Activated B cell treated with CpG ODN at 0.5 μM for 24 hours (primary cell): ENCODE measurements around the gene MAT1A. TPM values are rescaled to one million over a fixed set of nuclear protein-coding genes. Genes with fewer than 3 reads are reported as not detected.

Experiments
- ATAC-seq: fragments of 200-7000 bp; cut with Tn5 transposase; one replicate; pipeline ENCODE4 v1.10.0; 2021; ENCODE audit warnings: low read depth, mild to moderate bottlenecking, moderate library complexity
- CTCF ChIA-PET: fragments of 350-600 bp; sonication (Branson Sonifier 250); formaldehyde crosslinking; loops from one replicate; lab custom pipeline; 2021; ENCODE audit warnings: antibody characterized with exemption; lab: Charles Lee
- POLR2A ChIA-PET: fragments of 350-600 bp; sonication (Branson Sonifier 250); formaldehyde crosslinking; loops from one replicate; lab custom pipeline; 2021; ENCODE audit warnings: antibody characterized with exemption; lab: Charles Lee
- DNase-seq: peaks from one replicate; pipeline ENCODE4 v3.0.0; 2022
- H3K27ac Mint-ChIP-seq: one replicate; pipeline ENCODE4 v1.8.0; 2020; ENCODE audit warnings: mixed read lengths
- H3K27me3 Mint-ChIP-seq: one replicate; pipeline ENCODE4 v1.8.0; 2021; ENCODE audit warnings: mixed read lengths
- H3K36me3 Mint-ChIP-seq: one replicate; pipeline ENCODE4 v1.8.0; 2021; ENCODE audit warnings: low read depth, mixed read lengths
- H3K4me1 Mint-ChIP-seq: one replicate; pipeline ENCODE4 v1.8.0; 2021; ENCODE audit warnings: mixed read lengths
- H3K4me3 Mint-ChIP-seq: one replicate; pipeline ENCODE4 v1.8.0; 2020; ENCODE audit warnings: mild to moderate bottlenecking, mixed read lengths
- H3K9me3 Mint-ChIP-seq: one replicate; pipeline ENCODE4 v1.8.0; 2020; ENCODE audit warnings: mixed read lengths
- intact Hi-C: fragments of 100-400 bp; cut with micrococcal nuclease; formaldehyde crosslinking; loops from one replicate; pipeline ENCODE4 v1.15.1; 2024
- total RNA-seq: library from RNA; stranded (reverse); gene quantifications from 2 replicates; pipeline ENCODE4 v1.2.3, GENCODE V29; 2022
- TF ChIP-seq, protein P1 (sequence below): fragments of 200-600 bp; IDR thresholded peaks from one replicate; pipeline ENCODE4 v1.8.0; 2022; ENCODE audit warnings: antibody characterized with exemption, mild to moderate bottlenecking

The MAT1A gene
- total RNA-seq, 1 donor from 2014 or later = not detected

DNA sequence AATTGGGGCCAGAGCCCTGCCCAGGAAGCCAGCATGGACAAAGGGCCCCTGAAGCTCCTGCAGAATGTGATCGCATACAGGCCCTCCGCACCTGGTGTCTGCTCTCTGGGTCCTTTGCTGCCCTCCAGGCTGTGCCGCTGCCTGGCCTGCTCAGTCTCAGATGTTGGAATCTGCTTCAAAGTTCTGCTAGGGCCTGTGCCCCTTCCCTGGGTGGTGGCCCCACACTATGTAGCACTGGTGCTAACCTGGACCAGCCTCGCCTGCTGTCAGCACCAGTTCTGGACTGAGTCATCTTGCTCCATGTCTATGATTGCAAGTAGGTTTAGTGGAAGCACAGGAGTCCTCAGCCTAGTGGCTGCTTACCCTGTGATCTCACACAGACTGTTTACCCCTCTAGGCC lies 6.3 kb downstream of the MAT1A start:
- H3K27ac Mint-ChIP-seq = no peak overlapping the region
- TF ChIP-seq, protein P1, sequence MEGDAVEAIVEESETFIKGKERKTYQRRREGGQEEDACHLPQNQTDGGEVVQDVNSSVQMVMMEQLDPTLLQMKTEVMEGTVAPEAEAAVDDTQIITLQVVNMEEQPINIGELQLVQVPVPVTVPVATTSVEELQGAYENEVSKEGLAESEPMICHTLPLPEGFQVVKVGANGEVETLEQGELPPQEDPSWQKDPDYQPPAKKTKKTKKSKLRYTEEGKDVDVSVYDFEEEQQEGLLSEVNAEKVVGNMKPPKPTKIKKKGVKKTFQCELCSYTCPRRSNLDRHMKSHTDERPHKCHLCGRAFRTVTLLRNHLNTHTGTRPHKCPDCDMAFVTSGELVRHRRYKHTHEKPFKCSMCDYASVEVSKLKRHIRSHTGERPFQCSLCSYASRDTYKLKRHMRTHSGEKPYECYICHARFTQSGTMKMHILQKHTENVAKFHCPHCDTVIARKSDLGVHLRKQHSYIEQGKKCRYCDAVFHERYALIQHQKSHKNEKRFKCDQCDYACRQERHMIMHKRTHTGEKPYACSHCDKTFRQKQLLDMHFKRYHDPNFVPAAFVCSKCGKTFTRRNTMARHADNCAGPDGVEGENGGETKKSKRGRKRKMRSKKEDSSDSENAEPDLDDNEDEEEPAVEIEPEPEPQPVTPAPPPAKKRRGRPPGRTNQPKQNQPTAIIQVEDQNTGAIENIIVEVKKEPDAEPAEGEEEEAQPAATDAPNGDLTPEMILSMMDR = no peak
- H3K27me3 Mint-ChIP-seq = peaks cover 3% of the 10 kb centered on the region
- DNase-seq (no peak), ATAC-seq (no peak)
- CTCF ChIA-PET = no interaction called here
- H3K9me3 Mint-ChIP-seq = no peaks in the 10 kb centered on the region
- POLR2A ChIA-PET = no interaction called here
- no peaks in the 10 kb centered on the region for H3K4me1 Mint-ChIP-seq
- no peak overlapping the region for H3K4me3 Mint-ChIP-seq
- H3K36me3 Mint-ChIP-seq = no peaks in the 10 kb centered on the region
- intact Hi-C loops = no loop called here

DNA sequence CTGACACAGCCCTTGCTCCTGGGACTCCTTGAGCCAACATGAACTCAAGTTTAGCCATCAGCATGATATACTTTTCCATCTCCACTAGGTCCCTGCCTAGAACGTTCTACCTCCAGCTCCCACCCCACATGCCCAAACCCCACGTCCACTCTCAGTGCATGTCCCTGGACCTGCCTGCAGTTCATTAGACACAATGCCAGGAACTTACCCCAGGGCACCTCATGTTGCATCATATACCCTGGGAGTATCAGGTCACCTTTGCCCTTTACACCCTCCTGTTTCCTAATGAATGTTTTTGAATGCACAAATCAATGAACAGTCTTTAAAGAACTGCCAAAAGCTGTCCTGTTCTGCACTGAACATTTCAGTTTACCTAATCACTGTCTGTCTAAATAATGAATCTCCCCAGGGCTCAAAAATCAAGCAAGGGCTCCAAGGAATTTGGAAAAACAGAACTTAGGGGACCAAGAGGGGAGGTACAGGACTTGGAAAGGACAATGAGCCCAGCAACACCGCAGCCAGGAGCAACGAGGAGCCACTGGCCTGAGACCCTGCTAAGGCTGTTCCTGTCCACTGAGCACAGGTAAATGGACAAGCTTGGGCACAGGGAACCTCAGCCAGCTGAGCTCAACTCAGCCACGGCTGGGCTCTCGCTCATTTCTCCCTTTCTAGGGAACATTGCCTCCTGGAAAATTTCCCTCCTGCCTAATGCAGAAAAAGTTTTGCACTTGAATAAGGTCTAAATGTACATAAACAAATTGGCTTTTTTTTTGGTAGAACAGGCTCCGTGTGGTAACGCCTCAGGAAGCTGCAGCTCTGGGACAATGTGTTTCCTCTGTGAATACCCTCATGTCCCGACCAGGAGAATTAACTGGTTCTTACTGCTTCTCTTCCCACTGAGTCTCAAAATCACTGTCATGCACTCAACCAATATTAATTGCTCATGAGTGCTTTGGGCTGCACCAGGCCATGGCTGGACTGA lies 7.4 kb downstream of the MAT1A start:
- Mint-ChIP-seq H3K36me3 (no peaks in the 10 kb centered on the region), H3K4me3 (no peak overlapping the region), H3K4me1 (no peaks in the 10 kb centered on the region), H3K9me3 (no peaks in the 10 kb centered on the region), H3K27ac (no peak overlapping the region), H3K27me3 (peaks cover 3% of the 10 kb centered on the region)
- intact Hi-C loops = no loop called here
- ATAC-seq (no peak), DNase-seq (no peak)
- CTCF ChIA-PET = no interaction called here
- TF ChIP-seq, protein P1 = no peak
- POLR2A ChIA-PET = no interaction called here

DNA sequence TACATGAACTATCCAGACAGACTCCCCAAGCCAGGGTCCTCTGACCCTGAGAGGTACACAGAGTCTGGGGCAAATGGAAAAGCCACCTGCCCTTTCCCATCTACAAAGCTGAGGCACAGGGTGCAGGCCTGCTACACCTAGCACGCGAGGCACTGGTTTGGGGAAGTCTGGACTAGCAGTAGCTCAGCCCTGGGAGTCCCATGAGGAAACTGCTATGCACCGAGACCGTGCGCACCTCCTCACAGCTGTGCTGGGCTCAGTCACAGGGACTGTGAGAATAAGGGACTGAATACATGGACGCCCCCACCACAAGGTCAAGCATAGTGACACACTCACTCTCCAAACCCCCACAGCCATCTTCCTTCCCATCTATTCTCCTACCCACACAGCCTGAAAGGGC lies 8.2 kb downstream of the MAT1A start:
- POLR2A ChIA-PET = no interaction called here
- Mint-ChIP-seq H3K27me3 (peaks cover 3% of the 10 kb centered on the region), H3K9me3 (no peaks in the 10 kb centered on the region), H3K4me3 (no peak overlapping the region), H3K4me1 (no peaks in the 10 kb centered on the region), H3K36me3 (no peaks in the 10 kb centered on the region), H3K27ac (no peak overlapping the region)
- intact Hi-C loops = no loop called here
- DNase-seq = no peak
- peak; percentile 40 for ATAC-seq
- TF ChIP-seq, protein P1 = no peak
- CTCF ChIA-PET = no interaction called here

DNA sequence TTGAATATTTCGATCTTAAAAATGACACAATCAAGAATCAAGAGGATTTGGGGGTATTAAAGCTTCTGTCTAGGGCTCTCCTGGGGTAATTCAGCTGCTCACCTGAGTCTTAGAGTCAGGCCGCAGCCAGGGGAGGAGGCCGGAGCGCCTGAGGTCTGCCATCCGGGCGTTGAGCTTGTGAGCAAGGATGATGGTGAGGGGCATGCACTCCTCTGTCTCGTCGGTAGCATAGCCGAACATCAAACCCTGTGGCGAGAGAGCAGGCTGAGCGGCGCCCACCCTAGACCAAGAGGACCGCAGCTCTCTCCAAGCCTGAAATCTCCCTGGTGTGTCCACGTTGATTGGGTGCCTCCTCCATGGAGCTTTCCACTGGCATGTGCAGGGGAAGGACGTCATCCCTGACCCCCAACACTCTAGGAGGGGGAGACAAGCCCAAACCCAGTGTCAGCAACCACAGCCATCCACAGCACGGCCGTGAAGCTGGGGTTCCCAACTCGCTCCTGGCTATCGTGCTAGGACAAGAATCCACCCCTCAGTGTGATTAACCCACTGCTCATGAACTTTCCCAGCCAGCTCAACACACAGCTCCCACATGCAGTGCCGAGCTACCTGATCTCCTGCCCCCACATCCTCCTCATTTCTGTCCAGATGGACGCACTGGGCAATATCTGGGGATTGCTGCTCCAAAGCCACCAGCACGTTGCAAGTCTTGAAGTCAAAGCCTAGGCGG lies 9.2 kb downstream of the MAT1A start:
- DNase-seq = no peak
- Mint-ChIP-seq H3K36me3 (no peaks in the 10 kb centered on the region), H3K27me3 (peaks cover under 1% of the 10 kb centered on the region), H3K4me3 (no peak overlapping the region), H3K9me3 (no peaks in the 10 kb centered on the region), H3K4me1 (no peaks in the 10 kb centered on the region), H3K27ac (no peak overlapping the region)
- POLR2A ChIA-PET = no interaction called here
- no peak for ATAC-seq
- intact Hi-C loops = no loop called here
- TF ChIP-seq, protein P1 = no peak
- CTCF ChIA-PET = no interaction called here

DNA sequence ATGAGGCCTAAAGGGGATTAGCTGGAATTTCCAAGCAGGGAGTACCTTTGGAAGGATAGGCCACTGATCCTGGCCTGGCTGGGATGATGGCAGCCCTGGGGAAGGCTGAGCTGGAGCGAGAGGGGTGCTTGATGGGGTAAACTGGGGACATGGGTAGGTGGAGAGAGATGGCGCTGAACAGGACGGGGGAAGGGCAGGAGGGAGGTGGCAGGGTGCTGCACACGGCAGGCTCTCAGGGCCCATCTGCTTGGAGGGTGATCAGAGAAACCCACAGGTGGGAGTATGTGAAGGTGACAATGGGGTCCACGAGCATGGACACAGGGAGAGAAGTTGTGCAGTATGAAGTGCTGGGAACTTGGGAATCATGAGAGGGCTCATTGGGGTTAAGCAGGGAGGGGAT lies 10.3 kb downstream of the MAT1A start:
- ATAC-seq (no peak), DNase-seq (no peak)
- H3K27me3 Mint-ChIP-seq = no peaks in the 10 kb centered on the region
- CTCF ChIA-PET = no interaction called here
- TF ChIP-seq, protein P1 = no peak
- H3K36me3 Mint-ChIP-seq = no peaks in the 10 kb centered on the region
- POLR2A ChIA-PET = no interaction called here
- H3K9me3 Mint-ChIP-seq = no peaks in the 10 kb centered on the region
- H3K4me1 Mint-ChIP-seq = no peaks in the 10 kb centered on the region
- H3K27ac Mint-ChIP-seq = no peak overlapping the region
- no peak overlapping the region for H3K4me3 Mint-ChIP-seq
- intact Hi-C loops = no loop called here
